ENCODE results near the gene HTRA1. TPM values are rescaled to one million over a fixed set of nuclear protein-coding genes. Genes with fewer than 3 reads are reported as not detected.

The HTRA1 gene
- total and polyA plus RNA-seq, 9 of the 15 experiments (the other 6 are each of a cell fraction or from before 2014, with no cell fraction given): 0.06 to 0.16 (median 0.13) TPM; not detected in 5

DNA sequence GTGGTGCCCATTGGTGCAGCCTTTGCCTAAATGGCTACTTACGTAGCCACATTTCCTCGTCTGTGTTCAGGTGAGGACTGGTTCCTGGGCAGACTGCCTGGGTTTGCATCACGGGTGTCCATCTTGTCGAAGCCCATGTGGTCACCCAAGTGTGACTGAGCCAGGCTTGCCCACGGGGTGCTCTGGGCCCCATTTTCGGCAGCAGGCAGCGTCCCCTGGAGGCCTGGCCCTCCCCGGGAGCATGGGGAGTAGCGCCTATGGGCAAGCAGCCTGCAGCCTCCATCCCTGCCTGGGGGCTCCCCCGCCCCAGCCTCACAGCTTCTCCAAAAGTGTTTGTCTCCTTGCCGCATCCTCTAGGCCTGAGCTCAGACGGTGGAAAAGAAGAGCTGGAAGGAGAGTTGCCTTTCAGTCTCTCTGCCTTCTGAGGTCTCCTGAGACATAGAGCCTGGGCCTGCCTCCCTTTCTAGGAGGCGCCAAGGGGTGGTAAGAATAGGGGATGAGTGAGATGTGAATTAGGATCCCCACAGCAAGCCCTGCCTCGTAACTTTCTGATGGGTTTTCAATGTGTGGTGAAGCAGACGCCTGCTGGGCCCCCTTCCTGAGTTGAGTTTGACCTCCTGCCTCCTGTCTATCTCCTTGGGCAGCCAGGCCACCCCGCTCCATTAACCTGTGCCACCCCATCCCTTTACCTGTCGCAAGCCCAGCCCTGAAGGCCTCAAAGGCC is 42.7 kb downstream of the HTRA1 start:
- no peaks in the 10 kb centered on the region; the same call in 1 of the 2 replicates for H4K20me1 ChIP-seq (replicated peaks; ENCODE audit: control insufficient read depth, insufficient read depth, low read length)
- no peak for DNase-seq (ENCODE audit: extremely low read depth in 1 of 4, low spot score in 3 of 4)
- no peak for TF ChIP-seq ZNF124 (CRISPR knock-in tag; IDR thresholded peaks at IDR 0.05)
- no peak for TF ChIP-seq FOXM1 (IDR thresholded peaks at IDR 0.05; ENCODE audit: low read depth)
- no peak for TF ChIP-seq FOXM1 (CRISPR knock-in tag; IDR thresholded peaks at IDR 0.05; ENCODE audit: low read depth)
- TF ChIP-seq, protein P1, sequence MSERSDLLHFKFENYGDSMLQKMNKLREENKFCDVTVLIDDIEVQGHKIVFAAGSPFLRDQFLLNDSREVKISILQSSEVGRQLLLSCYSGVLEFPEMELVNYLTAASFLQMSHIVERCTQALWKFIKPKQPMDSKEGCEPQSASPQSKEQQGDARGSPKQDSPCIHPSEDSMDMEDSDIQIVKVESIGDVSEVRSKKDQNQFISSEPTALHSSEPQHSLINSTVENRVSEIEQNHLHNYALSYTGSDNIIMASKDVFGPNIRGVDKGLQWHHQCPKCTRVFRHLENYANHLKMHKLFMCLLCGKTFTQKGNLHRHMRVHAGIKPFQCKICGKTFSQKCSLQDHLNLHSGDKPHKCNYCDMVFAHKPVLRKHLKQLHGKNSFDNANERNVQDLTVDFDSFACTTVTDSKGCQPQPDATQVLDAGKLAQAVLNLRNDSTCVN (CRISPR knock-in tag; IDR thresholded peaks at IDR 0.05): no peak
- TF ChIP-seq KHSRP (IDR thresholded peaks at IDR 0.05): no peak
- no peak for TF ChIP-seq PTRF (tag; IDR thresholded peaks at IDR 0.05)
- H2AFZ ChIP-seq (ENCODE audit: low read depth, low read length): no peak overlapping the region
- H3K9me3 ChIP-seq (replicated peaks; ENCODE audit: control insufficient read depth, insufficient read depth, low read depth, low read length): no peaks in the 10 kb centered on the region
- FAIRE-seq: no peak
- peaks cover 4 to 42% of the 10 kb centered on the region in 2 experiments; a peak in 3 of 5 replicates for H3K27me3 ChIP-seq (ENCODE audit: control insufficient read depth in 2 of 2, insufficient read depth in 2 of 2, low read length in 2 of 2)
- no peaks in the 10 kb centered on the region for H3K79me2 ChIP-seq (ENCODE audit: control insufficient read depth, insufficient read depth, low read length)
- no peaks in the 10 kb centered on the region for H3K4me1 ChIP-seq (replicated peaks in 1 of 2; ENCODE audit: control insufficient read depth in 2 of 2, insufficient read depth in 2 of 2, low read length in 2 of 2)
- ChIA-PET CTCF (ENCODE audit: low intra/inter-chr PET ratio) (no interaction called here), POLR2A (interaction anchor here (0.6 to 0.9 kb wide), 2 partner anchors 11 to 172 kb away, joined by 3 to 4 read pairs; no protein-coding TSS in a partner anchor)
- H3K36me3 ChIP-seq (ENCODE audit: control insufficient read depth, insufficient read depth, low read length): no peaks in the 10 kb centered on the region
- no peak overlapping the region for H3K27ac ChIP-seq (ENCODE audit: extremely low read depth, low read depth, low read length)
- in situ Hi-C loops (cut with MboI) (no loop called here), intact Hi-C loops (cut with micrococcal nuclease) (no loop called here)
- ATAC-seq: no peak
- no peaks in the 10 kb centered on the region for H3K9me1 ChIP-seq (ENCODE audit: control insufficient read depth, insufficient read depth, low read length)
- H3K9ac ChIP-seq (ENCODE audit: insufficient read depth in 1 of 2, low read depth in 2 of 2, low read length in 2 of 2): no peak overlapping the region
- no peak overlapping the region for H3K4me2 ChIP-seq (ENCODE audit: insufficient read depth, low read length)
- BruUV-seq (replicated peaks): no TSS peak
- WGBS (ENCODE audit: insufficient coverage, low coverage, missing lambda C conversion rate): 1% methylated on average over 13 of the region's 17 CpGs
- no peak overlapping the region for H3K4me3 ChIP-seq

All from K562 (cell line).